Measurements from ENCODE around the gene SQSTM1. TPM values are rescaled to one million over a fixed set of nuclear protein-coding genes. Genes with fewer than 3 reads are reported as not detected.

The SQSTM1 gene
- total RNA-seq, 1 experiment from 2014 or later: 100.0 TPM

DNA sequence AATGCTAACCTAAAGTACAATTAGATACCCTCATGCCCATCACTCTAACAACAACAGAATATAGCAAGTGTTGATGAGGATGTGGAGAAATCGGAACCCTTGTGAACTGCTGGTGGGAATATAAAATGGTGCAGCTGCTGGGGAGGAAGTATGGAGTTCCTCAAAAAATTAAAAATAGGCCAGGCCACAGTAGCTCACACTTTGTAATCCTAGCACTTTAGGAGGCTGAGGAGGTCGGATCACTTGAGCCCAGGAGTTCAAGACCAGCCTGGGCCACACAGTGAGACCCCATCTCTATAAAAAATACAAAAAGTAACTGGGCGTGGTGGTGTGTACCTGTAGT lies 55.9 kb downstream of the SQSTM1 start:
- H3K4me2 ChIP-seq (ENCODE audit: low read depth, low read length, poor library complexity, severe bottlenecking): no peak overlapping the region
- H3K4me1 ChIP-seq (ENCODE audit: low read length): no peaks in the 10 kb centered on the region
- no peak overlapping the region for H2AFZ ChIP-seq (ENCODE audit: low read length)
- no peaks in the 10 kb centered on the region for H3K9me2 ChIP-seq (replicated peaks; ENCODE audit: insufficient read depth, low read length)
- H3K27ac ChIP-seq (ENCODE audit: low read length): no peak overlapping the region
- no peaks in the 10 kb centered on the region for H3K79me2 ChIP-seq (ENCODE audit: low read length)
- DNase-seq: no peak
- H3K9ac ChIP-seq (ENCODE audit: low read length): no peak overlapping the region
- no peak overlapping the region for H3K4me3 ChIP-seq (ENCODE audit: low read length)
- peaks cover 8% of the 10 kb centered on the region for H3K36me3 ChIP-seq (ENCODE audit: insufficient read depth, low read length)
- H3K27me3 ChIP-seq (ENCODE audit: low read length): no peaks in the 10 kb centered on the region
- H3K9me3 ChIP-seq (ENCODE audit: low read length): no peaks in the 10 kb centered on the region
- no peaks in the 10 kb centered on the region for H4K20me1 ChIP-seq (ENCODE audit: insufficient read depth, low read depth, low read length)

DNA sequence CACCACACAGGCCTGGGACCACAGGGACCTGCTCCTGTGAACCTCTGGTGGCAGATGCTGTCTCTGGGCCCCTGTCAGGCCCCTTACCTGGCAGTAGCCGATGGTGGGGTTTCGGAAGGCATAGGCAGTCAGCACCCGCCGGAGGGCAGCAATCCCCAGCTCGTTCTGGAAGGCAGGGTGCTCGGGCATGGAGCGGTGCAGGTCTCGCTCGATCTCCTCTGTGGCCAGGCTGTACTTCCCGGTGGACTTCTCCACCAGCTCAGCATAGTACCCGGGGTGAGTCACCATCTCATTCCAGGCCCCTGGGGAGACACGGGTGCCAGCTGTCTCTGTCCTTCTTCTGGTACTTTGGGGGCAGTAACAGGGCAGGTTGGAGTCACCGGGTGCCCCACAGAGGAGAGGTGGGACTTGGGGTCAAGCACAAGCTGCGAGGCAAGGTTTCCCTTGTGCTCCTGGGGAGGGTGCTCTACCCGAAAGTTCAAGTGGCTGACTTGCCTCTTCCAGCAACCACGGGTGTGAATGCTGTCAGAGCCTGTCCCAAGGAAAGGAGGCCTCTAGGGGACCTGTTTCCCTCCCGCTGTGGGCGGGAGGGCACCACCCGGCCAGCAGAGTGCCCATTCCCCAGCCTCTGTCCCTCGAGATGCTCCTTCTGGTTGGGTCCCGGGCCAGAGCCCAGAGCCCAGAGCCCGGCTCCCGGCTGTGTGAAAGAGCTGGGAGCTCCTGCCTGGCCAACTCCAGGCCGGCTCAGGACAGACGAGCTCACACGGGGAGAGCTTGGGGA lies 57.7 kb downstream of the SQSTM1 start:
- no peaks in the 10 kb centered on the region for H3K27me3 ChIP-seq (ENCODE audit: low read length)
- no peaks in the 10 kb centered on the region for H3K79me2 ChIP-seq (ENCODE audit: low read length)
- H2AFZ ChIP-seq (ENCODE audit: low read length): no peak overlapping the region
- no peak overlapping the region for H3K9ac ChIP-seq (ENCODE audit: low read length)
- no peak overlapping the region for H3K4me2 ChIP-seq (ENCODE audit: low read depth, low read length, poor library complexity, severe bottlenecking)
- no peaks in the 10 kb centered on the region for H3K9me2 ChIP-seq (replicated peaks; ENCODE audit: insufficient read depth, low read length)
- no peak overlapping the region for H3K27ac ChIP-seq (ENCODE audit: low read length)
- no peaks in the 10 kb centered on the region for H3K9me3 ChIP-seq (ENCODE audit: low read length)
- DNase-seq: no peak
- H3K4me1 ChIP-seq (ENCODE audit: low read length): no peaks in the 10 kb centered on the region
- H3K36me3 ChIP-seq (ENCODE audit: insufficient read depth, low read length): peaks cover 11% of the 10 kb centered on the region
- H4K20me1 ChIP-seq (ENCODE audit: insufficient read depth, low read depth, low read length): no peaks in the 10 kb centered on the region
- no peak overlapping the region for H3K4me3 ChIP-seq (ENCODE audit: low read length)

DNA sequence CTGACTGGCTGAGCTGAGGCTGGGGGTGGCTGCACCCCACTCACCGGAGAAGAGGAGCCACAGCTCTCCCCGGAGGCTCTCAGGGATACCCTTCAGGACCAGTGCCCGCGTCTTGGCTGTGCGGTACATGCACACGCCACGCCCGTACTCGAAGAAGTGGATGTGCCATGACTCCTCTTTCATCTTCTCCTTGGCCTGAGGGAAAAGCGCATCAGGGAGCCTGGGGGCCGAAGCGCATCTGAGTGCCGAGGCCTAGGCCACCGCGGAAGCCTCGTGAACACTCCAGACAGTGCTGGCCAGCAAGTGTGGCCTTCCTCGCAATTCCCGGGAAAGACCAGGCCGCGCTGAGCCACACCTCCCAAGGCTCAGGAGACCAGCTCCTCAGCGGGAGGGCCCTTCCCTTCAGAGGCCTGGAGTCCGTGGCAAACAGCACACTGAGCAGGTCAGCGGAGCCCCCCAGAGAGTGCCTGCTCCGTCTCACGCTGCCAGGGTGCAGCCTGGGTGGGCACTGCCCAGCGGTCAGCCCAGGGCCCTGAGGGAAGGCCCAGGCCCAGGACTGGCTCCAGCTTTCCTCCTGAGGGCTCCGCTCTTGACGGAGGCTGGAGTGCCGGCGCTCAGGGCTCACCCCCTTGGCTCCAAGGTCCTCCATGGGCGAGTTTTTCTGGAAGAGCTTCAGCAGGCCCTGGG lies 58.4 kb downstream of the SQSTM1 start:
- Histone ChIP-seq H3K9ac (ENCODE audit: low read length) (no peak overlapping the region), H3K27ac (ENCODE audit: low read length) (no peak overlapping the region), H2AFZ (ENCODE audit: low read length) (no peak overlapping the region), H3K36me3 (ENCODE audit: insufficient read depth, low read length) (peaks cover 14% of the 10 kb centered on the region), H4K20me1 (ENCODE audit: insufficient read depth, low read depth, low read length) (no peaks in the 10 kb centered on the region), H3K4me2 (ENCODE audit: low read depth, low read length, poor library complexity, severe bottlenecking) (no peak overlapping the region), H3K4me3 (ENCODE audit: low read length) (no peak overlapping the region), H3K79me2 (ENCODE audit: low read length) (no peaks in the 10 kb centered on the region), H3K27me3 (ENCODE audit: low read length) (no peaks in the 10 kb centered on the region), H3K9me3 (ENCODE audit: low read length) (no peaks in the 10 kb centered on the region), H3K4me1 (ENCODE audit: low read length) (no peaks in the 10 kb centered on the region), H3K9me2 (replicated peaks; ENCODE audit: insufficient read depth, low read length) (no peaks in the 10 kb centered on the region)
- DNase-seq: no peak

DNA sequence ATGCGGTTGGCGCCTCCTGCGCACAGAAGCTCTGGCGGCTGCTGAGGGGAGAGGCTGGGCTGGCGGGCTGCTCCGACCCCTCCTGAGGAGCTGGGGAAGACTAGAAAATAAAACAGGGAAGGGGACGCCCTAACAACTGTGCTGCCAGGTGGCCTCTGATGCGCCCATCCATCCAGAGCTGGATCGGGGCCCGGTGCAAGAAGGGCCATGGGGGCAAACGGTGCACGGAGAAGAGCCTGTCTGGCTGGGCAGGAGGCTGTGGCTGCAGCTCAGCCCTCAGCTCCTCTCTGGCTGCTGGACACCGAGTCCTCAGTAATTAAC lies 58.9 kb downstream of the SQSTM1 start:
- no peak overlapping the region for H3K4me3 ChIP-seq (ENCODE audit: low read length)
- H3K79me2 ChIP-seq (ENCODE audit: low read length): no peaks in the 10 kb centered on the region
- no peak for DNase-seq
- H4K20me1 ChIP-seq (ENCODE audit: insufficient read depth, low read depth, low read length): no peaks in the 10 kb centered on the region
- no peak overlapping the region for H3K9ac ChIP-seq (ENCODE audit: low read length)
- no peaks in the 10 kb centered on the region for H3K27me3 ChIP-seq (ENCODE audit: low read length)
- H3K9me3 ChIP-seq (ENCODE audit: low read length): no peaks in the 10 kb centered on the region
- H3K36me3 ChIP-seq (ENCODE audit: insufficient read depth, low read length): peaks cover 19% of the 10 kb centered on the region
- no peak overlapping the region for H3K27ac ChIP-seq (ENCODE audit: low read length)
- no peak overlapping the region for H3K4me2 ChIP-seq (ENCODE audit: low read depth, low read length, poor library complexity, severe bottlenecking)
- H3K9me2 ChIP-seq (replicated peaks; ENCODE audit: insufficient read depth, low read length): no peaks in the 10 kb centered on the region
- no peak overlapping the region for H2AFZ ChIP-seq (ENCODE audit: low read length)
- H3K4me1 ChIP-seq (ENCODE audit: low read length): no peaks in the 10 kb centered on the region

DNA sequence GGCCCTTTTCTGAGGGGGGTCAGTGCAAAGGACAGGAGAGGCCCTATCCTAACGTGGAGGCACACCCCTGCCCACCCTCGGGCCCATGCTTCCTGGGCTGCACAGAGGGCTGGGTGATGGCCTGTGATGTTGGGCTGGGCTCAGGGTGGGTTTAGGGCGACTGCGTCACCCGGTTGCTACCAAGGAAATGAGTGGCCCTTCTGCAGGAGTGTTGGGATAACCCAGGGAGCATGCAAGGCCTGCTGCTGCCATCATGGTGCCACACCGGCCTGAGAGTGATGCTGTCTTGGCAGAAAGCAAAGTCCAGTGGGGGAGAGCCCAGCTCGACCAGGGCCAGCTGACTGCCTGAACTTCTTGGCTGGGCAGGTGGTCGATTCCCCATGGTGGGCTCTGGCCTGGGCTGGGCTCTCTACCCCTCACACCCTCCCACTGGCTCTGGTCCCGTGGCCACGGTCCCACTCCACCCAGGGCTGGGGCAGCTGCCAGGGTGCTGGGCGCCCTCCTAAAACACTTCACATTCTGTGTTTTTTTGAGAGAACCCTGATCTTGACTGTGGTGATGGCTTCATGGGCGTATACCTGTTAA lies 59.5 kb downstream of the SQSTM1 start:
- Histone ChIP-seq H3K4me1 (ENCODE audit: low read length) (no peaks in the 10 kb centered on the region), H3K27me3 (ENCODE audit: low read length) (no peaks in the 10 kb centered on the region), H4K20me1 (ENCODE audit: insufficient read depth, low read depth, low read length) (no peaks in the 10 kb centered on the region), H3K9me2 (replicated peaks; ENCODE audit: insufficient read depth, low read length) (no peaks in the 10 kb centered on the region), H3K27ac (ENCODE audit: low read length) (no peak overlapping the region), H2AFZ (ENCODE audit: low read length) (no peak overlapping the region), H3K9me3 (ENCODE audit: low read length) (no peaks in the 10 kb centered on the region), H3K79me2 (ENCODE audit: low read length) (no peaks in the 10 kb centered on the region), H3K4me2 (ENCODE audit: low read depth, low read length, poor library complexity, severe bottlenecking) (no peak overlapping the region), H3K4me3 (ENCODE audit: low read length) (no peak overlapping the region), H3K36me3 (ENCODE audit: insufficient read depth, low read length) (peaks cover 23% of the 10 kb centered on the region), H3K9ac (ENCODE audit: low read length) (no peak overlapping the region)
- no peak for DNase-seq

DNA sequence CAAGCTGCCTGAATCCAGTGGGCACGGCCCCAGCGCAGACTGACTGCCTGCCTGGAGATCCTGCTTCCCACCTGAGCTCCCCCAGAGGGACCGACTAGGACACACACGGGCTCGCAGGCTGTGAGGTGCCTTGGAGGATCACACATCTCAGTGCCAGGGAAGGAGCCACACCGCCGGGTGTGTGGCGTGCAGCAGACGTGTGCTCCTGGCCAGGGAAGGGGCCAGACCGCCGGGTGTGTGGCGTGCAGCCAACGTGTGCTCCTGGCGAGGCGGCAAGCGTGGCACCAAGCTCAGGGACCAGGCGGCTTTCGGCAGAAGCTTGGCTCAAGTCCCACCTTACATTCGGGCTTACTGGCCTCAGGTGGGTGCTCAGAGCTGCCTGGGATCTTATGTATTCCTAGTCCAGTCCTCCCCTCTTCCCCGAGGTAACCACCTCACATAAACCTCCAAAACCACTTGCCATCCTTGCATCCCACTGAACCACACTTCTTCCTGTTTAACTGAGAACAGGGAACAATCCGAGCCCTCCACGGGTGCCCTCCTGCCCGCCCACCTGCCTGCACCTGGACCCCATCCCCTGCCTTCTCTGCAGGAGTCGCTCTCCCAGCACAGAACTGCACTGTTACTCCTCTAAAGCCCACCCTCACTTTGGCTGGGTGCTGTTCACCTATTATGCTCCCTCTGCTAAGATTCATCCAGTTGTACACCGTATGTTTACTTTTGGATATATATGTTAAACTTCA lies 60.3 kb downstream of the SQSTM1 start:
- Histone ChIP-seq H3K9me3 (ENCODE audit: low read length) (no peaks in the 10 kb centered on the region), H2AFZ (ENCODE audit: low read length) (no peak overlapping the region), H3K9ac (ENCODE audit: low read length) (no peak overlapping the region), H3K79me2 (ENCODE audit: low read length) (no peaks in the 10 kb centered on the region), H3K27me3 (ENCODE audit: low read length) (no peaks in the 10 kb centered on the region), H3K4me1 (ENCODE audit: low read length) (no peaks in the 10 kb centered on the region), H3K4me2 (ENCODE audit: low read depth, low read length, poor library complexity, severe bottlenecking) (no peak overlapping the region), H3K9me2 (replicated peaks; ENCODE audit: insufficient read depth, low read length) (no peaks in the 10 kb centered on the region), H3K27ac (ENCODE audit: low read length) (no peak overlapping the region), H3K4me3 (ENCODE audit: low read length) (no peak overlapping the region), H3K36me3 (ENCODE audit: insufficient read depth, low read length) (peaks cover 24% of the 10 kb centered on the region), H4K20me1 (ENCODE audit: insufficient read depth, low read depth, low read length) (no peaks in the 10 kb centered on the region)
- DNase-seq: no peak

DNA sequence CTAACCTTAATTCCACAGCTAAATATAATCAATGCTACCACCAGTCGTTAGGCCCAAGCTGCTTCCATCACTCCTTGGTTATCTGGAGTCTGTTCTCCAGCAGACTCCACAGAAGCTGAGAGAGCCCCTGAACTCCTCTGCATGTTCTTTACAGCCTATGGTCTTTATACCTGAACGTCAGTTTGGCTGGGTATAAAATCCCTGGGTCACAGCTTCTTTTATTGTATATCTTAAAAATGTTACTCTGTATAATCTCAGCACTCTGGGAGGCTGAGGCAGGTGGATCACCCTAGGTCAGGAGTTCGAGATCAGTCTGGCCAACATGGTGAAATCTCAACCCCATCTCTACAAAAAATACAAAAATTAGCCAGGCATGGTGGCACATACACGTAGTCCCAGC lies 61.6 kb downstream of the SQSTM1 start:
- peaks cover 35% of the 10 kb centered on the region for H3K36me3 ChIP-seq (ENCODE audit: insufficient read depth, low read length)
- H3K27ac ChIP-seq (ENCODE audit: low read length): no peak overlapping the region
- H4K20me1 ChIP-seq (ENCODE audit: insufficient read depth, low read depth, low read length): no peaks in the 10 kb centered on the region
- no peak for DNase-seq
- no peaks in the 10 kb centered on the region for H3K9me3 ChIP-seq (ENCODE audit: low read length)
- H2AFZ ChIP-seq (ENCODE audit: low read length): no peak overlapping the region
- H3K27me3 ChIP-seq (ENCODE audit: low read length): no peaks in the 10 kb centered on the region
- no peak overlapping the region for H3K4me3 ChIP-seq (ENCODE audit: low read length)
- no peaks in the 10 kb centered on the region for H3K9me2 ChIP-seq (replicated peaks; ENCODE audit: insufficient read depth, low read length)
- H3K4me2 ChIP-seq (ENCODE audit: low read depth, low read length, poor library complexity, severe bottlenecking): no peak overlapping the region
- H3K9ac ChIP-seq (ENCODE audit: low read length): no peak overlapping the region
- H3K4me1 ChIP-seq (ENCODE audit: low read length): no peaks in the 10 kb centered on the region
- H3K79me2 ChIP-seq (ENCODE audit: low read length): no peaks in the 10 kb centered on the region

DNA sequence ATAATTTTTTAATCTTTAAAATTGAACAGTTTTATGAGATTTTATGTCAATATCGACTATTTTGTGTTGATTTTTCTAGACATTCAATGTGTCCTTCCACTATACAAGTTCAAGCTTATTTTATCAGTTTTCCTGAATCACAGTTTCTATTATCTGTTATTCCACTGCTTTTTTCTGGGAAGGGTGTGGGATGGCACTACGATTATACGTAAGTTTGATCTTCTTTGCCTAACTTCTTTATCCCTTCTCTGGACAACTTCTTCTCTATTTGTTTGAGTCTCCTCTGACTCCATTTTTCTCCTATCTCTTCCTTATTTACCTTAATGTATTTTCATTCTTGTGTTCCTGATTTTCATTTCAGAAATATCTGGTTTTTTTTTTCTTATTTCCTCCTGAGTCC lies 62.5 kb downstream of the SQSTM1 start:
- no peak overlapping the region for H3K27ac ChIP-seq (ENCODE audit: low read length)

More for the DNA sequence above, 62.5 kb downstream of the SQSTM1 start:
- Histone ChIP-seq H3K79me2 (ENCODE audit: low read length) (no peaks in the 10 kb centered on the region), H2AFZ (ENCODE audit: low read length) (no peak overlapping the region), H3K9me3 (ENCODE audit: low read length) (no peaks in the 10 kb centered on the region), H3K9ac (ENCODE audit: low read length) (no peak overlapping the region), H3K4me3 (ENCODE audit: low read length) (no peak overlapping the region), H4K20me1 (ENCODE audit: insufficient read depth, low read depth, low read length) (no peaks in the 10 kb centered on the region), H3K4me1 (ENCODE audit: low read length) (no peaks in the 10 kb centered on the region), H3K36me3 (ENCODE audit: insufficient read depth, low read length) (peaks cover 38% of the 10 kb centered on the region), H3K27me3 (ENCODE audit: low read length) (no peaks in the 10 kb centered on the region), H3K9me2 (replicated peaks; ENCODE audit: insufficient read depth, low read length) (no peaks in the 10 kb centered on the region), H3K4me2 (ENCODE audit: low read depth, low read length, poor library complexity, severe bottlenecking) (no peak overlapping the region)
- no peak for DNase-seq
